Stimulated activated CD4-positive, alpha-beta T cell treated with anti-CD3 and anti-CD28 coated beads, TNF-alpha, amount 100 ng/mL, for 1 hour (primary cell): ENCODE data around the gene LNX1.

Experiments used
- DNase-seq, 3 donors: peaks; one replicate each; pipeline ENCODE4 v3.0.0-alpha.2; 2020; ENCODE audit warnings: low read depth in 3 of 3, low spot score in 1 of 3

Gene LNX1

DNA sequence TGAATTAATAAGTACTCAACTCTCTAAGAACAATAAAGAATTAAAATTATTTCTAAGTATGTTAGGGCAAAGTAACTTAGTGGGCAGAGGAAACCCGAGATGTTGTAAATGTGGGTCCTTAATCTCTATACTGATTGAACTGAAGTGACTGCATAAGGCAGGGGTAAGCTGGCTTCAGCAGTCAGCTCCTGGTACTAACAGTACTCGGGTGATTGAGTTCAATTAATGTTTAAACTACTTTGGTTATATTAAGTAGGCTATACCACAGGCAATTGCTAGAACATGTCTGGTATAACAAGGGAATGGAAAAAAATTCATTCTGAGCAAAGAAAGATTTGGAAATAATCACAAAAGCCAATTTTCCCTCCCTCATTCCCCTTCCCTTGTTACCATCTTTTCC is 90.7 kb downstream of the LNX1 start:
- no peak for DNase-seq

DNA sequence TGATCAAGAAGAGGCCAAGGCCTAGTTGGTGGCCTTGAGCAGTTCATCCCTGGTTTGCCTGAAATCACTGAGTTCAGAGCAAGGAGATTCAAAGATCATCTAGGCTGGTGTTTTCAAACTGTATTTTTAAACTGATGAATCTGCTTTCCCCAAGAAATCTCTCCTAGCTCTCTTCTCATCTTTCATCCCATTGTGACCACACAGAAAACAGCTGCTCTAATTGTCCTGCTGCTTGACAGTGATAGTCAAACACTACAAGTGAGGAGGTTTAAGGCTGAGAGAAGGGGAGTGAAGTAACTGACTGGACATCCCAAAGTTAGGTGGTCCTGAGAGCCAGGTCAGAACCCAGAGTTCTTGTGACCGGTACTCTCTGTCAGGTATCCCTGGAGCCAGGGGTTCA is 91.5 kb downstream of the LNX1 start:
- no peak for DNase-seq

DNA sequence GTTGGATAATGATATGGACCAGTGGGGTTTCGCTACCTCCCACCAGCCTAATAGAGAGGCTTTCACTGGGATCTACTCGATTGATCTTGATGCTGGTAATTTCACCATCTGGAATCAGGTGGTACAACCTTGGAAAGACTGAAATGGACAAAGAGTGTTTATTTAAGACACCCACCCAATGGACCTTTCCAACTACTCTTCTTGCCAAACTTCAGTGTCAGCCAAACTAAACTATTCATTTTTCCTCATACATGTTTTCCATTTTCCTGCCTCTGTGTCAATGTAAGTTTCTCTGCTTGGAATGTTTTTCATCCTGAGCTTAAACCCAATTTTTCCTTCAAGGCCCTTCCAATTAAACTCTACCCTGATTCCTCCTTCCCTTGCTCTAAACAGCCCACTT is 92.6 kb downstream of the LNX1 start:
- DNase-seq = no peak

DNA sequence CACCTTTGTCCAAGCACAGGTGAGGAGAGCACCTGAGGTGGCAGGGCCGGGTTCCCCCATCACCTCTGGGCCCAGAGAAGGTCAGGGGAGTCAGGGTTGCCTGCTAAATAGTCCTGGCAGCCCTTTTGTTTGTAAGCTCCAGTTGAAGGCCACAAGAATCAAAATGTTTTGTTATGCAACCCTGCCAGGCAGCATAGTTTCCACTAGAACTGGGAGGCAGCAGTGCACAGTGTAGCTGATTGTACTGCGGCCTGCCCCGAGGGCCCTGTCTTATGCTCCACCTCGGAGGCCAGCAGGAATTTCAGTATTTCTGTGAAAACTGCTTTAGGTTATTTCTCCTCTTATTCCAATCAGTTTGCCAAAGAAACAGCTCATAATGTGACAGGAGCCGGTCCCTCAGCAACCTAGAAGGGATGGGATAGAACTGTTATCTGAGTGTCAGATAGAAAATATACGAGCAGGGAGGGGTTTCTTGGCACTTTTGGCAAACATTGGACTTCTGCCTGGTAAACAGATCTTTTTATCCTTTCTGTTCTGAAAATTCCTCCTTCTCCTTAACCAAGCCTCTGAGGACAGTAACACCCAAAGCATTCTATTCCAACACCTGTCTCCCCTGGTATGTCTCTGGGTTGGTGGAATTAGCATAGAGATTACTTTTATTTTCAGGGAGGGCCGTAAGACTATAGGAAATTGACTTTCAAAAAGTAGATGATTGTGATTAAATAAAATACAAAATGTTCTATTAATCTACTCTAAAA is 93.6 kb downstream of the LNX1 start:
- DNase-seq = no peak

DNA sequence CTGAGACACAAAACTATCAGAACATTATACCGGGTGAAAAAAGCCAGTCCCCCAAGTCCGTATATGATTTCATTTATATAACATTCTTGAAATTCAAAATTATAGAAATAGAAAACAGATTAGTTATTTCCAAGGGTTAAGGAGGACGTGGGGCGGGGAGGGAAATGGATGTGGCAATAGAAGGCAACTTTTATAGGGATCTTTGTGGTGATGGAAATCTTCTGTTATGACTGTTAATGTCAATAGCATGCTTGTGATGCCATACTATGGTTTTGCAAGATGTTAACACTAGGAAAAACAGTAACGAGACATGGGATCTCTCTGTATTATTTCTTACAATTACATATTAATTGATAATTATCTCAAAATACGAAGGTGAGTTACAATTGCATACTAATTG is 96.4 kb downstream of the LNX1 start:
- no peak for DNase-seq

DNA sequence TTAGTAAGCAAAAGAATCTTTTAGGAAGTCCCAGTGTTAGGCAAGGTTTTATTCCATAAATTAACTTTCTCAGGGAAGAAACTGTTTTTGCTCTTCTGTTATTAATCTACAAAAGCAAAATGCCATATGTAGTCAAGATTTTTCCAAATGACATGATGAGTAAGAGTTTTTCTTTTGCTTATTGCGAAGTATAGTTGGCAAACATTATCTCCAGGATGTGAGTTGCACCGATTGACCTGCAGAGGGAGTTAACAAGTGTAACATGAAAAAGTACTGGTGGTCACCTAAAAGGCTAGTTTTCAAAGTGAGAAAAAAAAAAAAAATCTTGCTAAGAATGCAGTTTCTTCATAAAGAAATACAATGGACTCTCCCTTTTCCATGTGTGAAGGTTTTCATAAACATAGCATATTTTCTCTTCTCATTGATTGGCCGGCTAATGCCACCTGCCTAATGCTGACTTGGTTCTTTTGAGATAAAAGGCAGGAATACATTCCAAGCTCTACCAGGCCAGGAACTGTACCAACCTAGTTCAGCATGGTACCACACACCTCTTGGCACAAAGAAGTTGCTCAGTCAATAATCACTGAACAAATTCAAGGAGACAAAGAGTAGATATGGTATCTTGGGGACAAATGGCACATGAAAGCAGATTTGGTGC is 100.2 kb downstream of the LNX1 start:
- DNase-seq = no peak

DNA sequence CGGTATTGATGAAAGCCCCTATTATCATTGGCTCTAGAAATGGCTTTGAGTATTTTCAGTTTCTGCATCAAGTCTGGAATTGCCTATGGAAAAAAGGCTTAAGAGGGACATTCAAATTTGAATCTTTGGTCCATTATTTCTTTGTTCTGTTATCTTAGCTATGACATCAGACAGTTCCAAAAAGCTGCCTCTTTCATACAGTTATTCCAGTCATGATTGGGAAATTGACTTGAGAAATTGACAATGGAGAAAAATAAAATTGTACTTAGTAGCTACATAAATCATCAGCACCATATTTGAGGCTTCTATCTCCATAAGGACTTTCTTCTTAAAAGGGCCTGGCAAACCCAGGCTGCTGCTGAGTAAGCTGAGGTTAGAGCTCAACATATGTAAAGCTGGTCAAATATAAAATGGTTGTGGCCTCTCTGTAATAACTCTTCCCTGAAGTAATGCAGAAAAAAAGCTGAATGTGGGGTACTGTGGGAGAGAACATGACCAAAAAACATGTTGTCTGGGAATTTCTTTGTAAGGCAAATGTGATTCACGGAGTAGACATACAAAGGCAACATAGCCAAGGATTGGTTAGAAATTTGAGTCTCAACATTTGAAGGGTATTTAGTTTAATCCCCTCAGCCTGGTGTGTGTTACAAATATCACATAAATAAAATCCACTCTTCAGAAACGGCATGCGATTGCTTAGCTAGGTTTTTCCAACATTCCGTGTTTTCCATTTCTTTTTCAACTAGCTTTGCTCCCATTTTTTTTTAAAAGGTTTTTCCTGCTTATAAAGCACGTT is 100.9 kb downstream of the LNX1 start:
- no peak for DNase-seq

DNA sequence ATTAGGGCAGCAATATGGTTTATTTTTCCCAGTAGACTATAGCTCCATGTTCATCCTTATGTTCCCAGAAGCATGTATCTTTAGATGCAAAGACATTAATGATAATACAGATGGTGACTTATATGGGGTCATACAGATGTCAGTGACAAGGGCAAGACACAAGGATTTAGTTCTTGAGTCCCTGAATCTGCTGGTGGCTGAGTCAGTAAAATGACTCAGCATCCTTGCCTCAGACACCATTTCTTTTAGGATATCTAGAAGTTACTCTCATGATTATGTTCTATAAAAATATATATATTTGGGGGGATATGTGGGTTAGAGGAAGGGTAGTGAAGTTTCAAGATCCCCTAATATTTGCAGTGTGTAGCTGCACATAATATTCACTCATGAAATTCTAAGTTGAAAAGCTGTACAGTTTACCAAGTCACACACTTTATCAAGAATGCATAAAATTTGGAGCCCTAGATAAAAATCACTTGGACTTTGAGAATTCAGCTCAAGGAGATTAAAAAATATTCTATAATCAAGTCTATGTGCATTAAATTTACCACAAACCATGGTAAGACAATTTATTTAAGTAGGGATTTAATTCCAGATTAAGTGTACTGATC is 101.9 kb downstream of the LNX1 start:
- no peak for DNase-seq

DNA sequence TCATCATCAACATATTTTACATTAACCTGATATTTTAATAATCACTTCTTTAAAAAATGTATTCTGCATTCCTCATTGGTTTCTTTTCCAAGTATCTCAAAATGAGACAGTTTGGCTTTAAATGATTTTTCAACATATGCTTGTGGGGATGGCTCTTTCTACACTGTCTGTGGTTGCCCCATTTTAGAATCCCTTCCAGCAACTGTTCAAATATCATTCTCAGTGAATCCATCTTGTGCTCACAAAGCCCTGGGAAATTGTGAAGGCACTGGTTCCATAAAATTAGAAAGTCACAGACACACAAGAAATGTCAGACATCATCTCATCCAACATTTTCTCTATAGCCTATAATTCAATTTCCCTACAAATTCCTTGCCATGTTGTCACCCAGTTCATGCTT is 103.5 kb downstream of the LNX1 start:
- no peak for DNase-seq

DNA sequence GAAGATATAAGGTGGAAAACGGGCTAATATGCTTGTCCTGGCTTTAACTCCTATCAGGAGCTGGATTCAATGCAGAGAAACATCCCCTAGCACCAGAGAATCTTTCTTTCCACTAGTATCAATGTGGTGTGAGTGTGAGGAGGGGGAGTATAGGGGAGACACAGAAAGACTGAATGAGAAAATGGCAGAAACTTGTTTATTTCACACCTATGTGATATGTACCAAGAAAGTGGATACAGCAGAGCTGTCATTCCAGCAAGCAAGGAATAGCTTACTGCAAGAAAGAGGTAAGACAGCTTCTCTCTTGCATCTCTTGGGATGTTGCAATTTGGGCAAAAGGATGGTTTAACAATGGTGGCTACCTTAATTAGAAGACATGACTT is 105.6 kb downstream of the LNX1 start:
- DNase-seq = no peak

DNA sequence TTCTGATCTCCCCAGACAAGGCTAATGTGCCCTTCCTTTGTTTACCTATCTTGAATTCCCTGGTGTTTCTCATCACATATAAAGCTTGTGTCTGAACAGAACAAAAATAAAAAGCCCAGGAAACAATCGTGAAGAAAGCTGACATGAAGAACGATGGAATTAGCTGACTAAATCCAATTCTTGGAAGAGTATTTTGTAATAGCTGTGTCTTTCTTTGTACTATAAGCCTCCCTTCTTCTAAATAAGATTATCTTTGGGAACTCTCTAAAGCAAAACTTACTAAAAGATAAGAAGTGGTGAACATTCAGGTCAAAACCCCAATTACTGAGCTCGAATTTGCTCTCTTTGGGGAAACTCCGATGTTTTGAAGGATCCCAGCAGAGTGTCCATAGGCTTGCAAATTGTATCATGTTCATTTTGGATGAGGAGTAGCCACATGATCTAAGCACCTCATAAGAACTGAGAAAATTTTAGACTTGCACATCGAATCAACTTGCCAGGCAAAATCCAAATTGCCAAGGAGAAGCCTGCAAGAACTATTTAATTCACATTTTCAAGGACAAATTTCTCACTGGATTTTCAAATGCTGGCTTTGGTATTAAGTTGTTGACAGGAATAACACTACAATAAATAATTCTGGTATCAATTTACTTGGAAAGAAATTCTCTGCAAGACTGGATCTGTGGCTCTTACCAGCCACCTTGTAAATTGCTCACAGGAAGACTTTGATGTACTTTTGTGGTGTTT is 106.2 kb downstream of the LNX1 start:
- DNase-seq = no peak

DNA sequence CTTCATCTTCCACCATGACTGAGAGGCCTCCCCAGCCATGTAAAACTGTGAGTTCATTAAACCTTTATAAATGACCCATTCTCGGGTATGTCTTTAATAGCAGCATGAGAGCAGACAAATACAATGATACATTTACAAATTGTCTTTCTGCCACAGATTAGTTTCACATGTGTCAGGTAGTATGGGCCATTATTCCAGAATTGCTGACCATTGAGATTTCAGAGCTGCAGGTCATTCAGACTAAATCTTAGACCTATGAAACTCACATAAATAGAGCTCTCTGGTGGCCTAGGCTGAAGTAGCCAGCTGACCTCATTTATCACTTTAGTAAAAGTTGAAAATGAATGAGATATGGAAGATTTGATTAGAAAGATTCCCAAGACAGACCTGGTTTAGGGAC is 108.0 kb downstream of the LNX1 start:
- no peak for DNase-seq

DNA sequence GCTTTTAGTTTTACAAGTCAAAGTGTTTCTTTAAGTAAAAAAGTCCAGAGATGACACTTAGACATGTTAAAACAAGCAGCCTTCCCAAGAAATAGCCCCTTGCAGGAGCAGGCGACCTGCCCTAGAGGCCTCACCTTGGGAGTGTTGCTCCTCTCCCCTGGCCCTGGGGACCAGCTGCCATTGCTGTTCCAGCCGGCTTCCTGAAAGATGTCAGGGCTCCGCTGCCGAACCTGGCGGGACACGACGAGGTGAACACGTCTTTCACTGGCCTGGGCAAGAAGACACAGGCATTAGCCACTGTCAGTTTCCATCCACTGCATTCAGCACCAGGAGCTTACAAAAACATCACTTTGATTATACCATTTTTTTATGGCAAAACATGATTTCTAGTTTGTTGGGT is 109.7 kb downstream of the LNX1 start:
- DNase-seq = no peak

DNA sequence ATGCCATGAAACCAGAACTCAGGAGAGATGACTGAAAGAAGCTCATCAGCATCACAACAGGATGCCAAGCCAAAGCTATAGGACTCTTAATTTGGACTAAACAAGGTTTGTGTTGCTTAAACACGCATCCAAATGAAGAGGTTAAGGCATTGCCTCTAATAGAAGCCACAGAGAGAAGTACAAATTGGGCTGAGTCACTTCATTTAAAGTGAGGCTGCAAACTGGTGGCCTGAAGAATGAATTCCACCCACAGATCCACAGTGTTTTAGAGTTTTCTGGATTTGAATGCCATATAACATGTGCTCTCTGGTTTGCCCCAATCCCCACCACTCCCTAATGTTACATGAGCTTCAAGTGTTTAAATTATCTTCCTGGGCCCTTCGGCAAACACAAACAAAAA is 110.4 kb downstream of the LNX1 start:
- no peak for DNase-seq

DNA sequence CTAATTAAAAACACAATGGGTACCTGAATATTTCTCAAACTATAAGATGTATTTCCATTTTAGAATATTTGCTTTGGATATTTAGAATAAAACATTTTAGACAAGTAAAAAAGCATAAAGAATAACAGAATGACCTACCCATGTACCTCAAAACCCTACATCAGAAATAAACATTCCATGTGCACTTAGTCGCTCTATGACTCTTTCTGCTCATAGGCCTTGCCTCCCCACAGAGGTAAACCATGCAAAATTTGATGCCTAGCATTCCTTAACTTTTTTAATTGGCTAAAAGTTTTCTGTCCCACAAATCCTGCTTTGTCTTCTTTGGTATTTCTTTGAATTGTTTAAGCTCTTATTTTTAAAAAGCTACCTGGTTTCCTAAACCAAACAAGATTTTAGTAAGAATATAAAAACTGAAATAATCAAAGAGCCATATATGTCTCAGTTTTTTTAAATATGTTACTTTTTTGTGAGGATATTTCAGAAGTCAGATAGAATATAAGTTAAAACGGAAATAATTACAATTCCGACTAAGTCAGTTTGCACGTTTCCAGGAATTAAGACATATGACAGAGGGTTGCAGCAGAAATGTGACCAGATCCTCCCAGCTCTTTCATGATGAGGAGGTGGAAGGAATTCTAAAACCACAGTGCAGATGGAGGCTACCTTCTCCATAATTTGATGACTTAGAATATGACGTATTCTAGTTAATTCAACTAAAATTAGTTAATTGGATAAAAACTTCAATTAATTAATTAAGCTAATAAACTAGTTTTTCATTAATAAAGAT is 111.4 kb downstream of the LNX1 start:
- no peak for DNase-seq

DNA sequence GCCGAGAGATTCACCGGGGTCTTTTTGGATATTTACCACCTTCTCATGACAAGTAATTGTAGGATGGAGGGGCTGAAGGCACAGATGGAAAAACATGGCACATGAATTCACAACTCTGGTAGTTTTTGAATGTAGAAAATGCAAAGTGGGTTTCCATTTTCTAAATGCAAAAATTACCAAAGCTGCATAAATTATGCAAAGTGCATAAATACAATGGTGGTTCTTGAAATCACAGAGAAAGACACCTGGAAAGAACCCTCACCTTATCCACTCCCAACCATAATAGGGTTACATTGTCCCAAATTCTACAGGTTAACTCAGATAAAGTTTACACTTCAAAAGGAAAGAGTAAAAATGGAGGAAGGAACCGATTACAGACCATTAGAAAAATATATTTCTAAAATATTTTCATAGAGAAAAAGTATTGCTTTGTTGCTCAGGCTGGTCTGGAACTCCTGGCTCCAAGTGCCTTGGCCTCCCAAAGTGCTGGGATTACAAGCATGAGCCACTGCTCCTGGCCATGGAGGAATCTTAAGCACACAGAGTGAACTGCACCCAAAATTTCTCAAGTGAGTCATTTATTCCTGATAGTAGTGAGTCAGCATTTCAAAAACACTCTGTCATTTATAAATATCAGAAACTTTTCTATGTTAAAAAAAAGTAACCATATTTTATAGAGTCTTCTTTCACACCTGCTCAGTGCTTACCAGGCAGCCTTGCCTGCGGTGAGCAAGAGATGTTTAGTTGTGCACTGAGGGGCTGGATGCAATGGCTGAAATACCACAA is 112.4 kb downstream of the LNX1 start:
- DNase-seq = no peak

DNA sequence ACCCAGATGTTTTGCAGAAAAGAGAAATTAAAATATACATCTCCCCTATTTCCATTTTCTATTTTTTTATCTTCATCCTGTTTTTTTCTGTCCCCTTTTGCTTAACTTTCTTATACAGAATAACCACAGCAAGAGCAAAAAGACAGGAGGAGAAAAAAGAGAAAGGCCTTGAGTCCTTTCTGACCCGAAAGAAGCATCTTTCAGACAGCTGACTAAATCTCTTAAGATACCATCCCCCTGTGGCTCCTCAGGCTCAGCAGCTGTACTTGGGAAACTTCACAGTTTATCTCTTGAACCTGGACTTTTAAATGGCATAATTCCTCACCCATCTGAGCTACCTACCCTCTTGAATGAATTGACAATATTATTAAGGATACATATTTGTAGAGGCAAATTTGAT is 113.7 kb downstream of the LNX1 start:
- no peak for DNase-seq

DNA sequence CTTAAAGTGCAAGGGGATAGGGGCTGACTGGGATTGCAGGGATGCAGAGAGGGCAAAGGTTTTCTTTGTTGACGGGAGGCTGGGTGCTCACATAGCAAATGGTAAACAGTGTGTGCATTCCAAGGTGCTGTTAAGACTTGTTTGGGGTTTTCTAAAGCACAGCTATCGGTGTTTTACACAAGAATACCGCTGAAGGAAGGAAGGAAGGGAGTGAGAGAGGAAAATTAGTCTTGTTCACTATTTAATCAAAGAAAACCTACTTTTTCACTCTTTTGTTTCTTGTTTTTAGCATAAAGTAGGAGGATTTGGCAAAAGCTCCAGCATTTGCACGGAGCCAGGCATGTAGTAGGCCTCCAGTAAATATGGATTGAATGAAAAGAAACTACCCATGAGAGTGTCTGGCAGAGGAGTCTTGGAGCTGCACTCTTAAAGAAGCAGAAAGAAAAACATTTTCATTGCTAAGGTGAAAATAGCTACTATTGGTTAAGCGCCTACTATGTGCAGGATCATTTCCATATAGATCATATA is 114.2 kb downstream of the LNX1 start:
- no peak for DNase-seq
